Endothelial cell of umbilical vein (primary cell): ENCODE data around the gene CTIF. TPM values are rescaled to one million over a fixed set of nuclear protein-coding genes. Genes with fewer than 3 reads are reported as not detected.

Source experiments
- BruUV-seq: library from RNA; stranded (reverse); fragments of 400-500 nt; replicated peaks from 2 replicates; lab custom pipeline; 2021; lab: Mats Ljungman, UMichigan
- CTCF ChIA-PET: fragments of 300-600, 350-600 bp; sonication (Branson Sonifier 250); formaldehyde crosslinking; loops from one replicate; lab custom pipeline; 2021; ENCODE audit warnings: antibody characterized with exemption, inconsistent platforms; lab: Charles Lee
- POLR2A ChIA-PET: fragments of 300-600, 350-600 bp; sonication (Branson Sonifier 250); formaldehyde crosslinking; loops from one replicate; lab custom pipeline; 2021; ENCODE audit warnings: antibody characterized with exemption, inconsistent platforms; lab: Charles Lee
- DNase-seq: peaks from one replicate; pipeline ENCODE4 v3.0.0-alpha.2; 2011; ENCODE audit warnings: low read depth, low spot score
- FAIRE-seq: peaks from 2 replicates; lab custom pipeline; 2011; peaks lifted over from hg19 to GRCh38; lab: Jason Lieb, UNC
- H2AFZ ChIP-seq: 2 replicates; pipeline ENCODE4 v1.6.0; 2012; ENCODE audit warnings: low read depth, low read length, control low read depth, inconsistent platforms
- H3K27ac ChIP-seq: 2 replicates; pipeline ENCODE4 v1.5.1; 2011; ENCODE audit warnings: low read depth, mild to moderate bottlenecking, control low read depth, low read length, moderate library complexity; ENCODE audit not compliant: insufficient read depth
- H3K27me3 ChIP-seq, 2 experiments: 2 replicates each; pipeline versions ENCODE4 v1.6.0 to v1.6.1; 2011; ENCODE audit warnings: low read length in 2 of 2, mixed read lengths in 1 of 2; ENCODE audit not compliant: control insufficient read depth in 2 of 2, insufficient read depth in 2 of 2
- H3K36me3 ChIP-seq, 2 experiments: 2 replicates in 1 of 2; 3 replicates in 1 of 2; pipeline ENCODE4 v1.5.1; 2011; ENCODE audit warnings: low read length in 2 of 2, mild to moderate bottlenecking in 1 of 2, moderate library complexity in 1 of 2; ENCODE audit not compliant: control insufficient read depth in 2 of 2, insufficient read depth in 2 of 2; ENCODE audit errors: extremely low read depth in 1 of 2
- H3K4me1 ChIP-seq: 3 replicates; pipeline ENCODE4 v1.5.1; 2011; ENCODE audit warnings: mild to moderate bottlenecking, low read length; ENCODE audit not compliant: control insufficient read depth, insufficient read depth; ENCODE audit errors: extremely low read depth
- H3K4me2 ChIP-seq: 2 replicates; pipeline ENCODE4 v1.6.1; 2011; ENCODE audit warnings: low read length, control low read depth, mixed read lengths; ENCODE audit not compliant: insufficient read depth
- H3K4me3 ChIP-seq, 3 experiments: fragments of 200-600 bp in 1 of 3; sonication (generic), shearing (Covaris generic) in 1 of 3; replicated peaks in 1 of 3; 2 replicates each; pipeline ENCODE4 v1.5.1; 2011 to 2016; ENCODE audit warnings: control low read depth in 3 of 3, low read length in 3 of 3, mild to moderate bottlenecking in 2 of 3, inconsistent platforms in 1 of 3, low read depth in 1 of 3, moderate library complexity in 1 of 3; ENCODE audit not compliant: insufficient read depth in 1 of 3
- H3K79me2 ChIP-seq: 2 replicates; pipeline ENCODE4 v1.6.0; 2012; ENCODE audit warnings: low read length, inconsistent platforms; ENCODE audit not compliant: control insufficient read depth, insufficient read depth
- H3K9ac ChIP-seq: replicated peaks from 2 replicates; pipeline ENCODE3; 2011; ENCODE audit warnings: low read length, control low read depth; ENCODE audit not compliant: insufficient read depth; ENCODE audit errors: extremely low read depth
- H3K9me1 ChIP-seq: replicated peaks from 3 replicates; pipeline ENCODE4 v1.6.0; 2011; ENCODE audit warnings: mild to moderate bottlenecking, low read length; ENCODE audit not compliant: control insufficient read depth, insufficient read depth; ENCODE audit errors: extremely low read depth
- H3K9me3 ChIP-seq: replicated peaks from 2 replicates; pipeline ENCODE4 v1.5.1; 2012; ENCODE audit warnings: low read length, inconsistent platforms; ENCODE audit not compliant: control insufficient read depth, insufficient read depth
- H4K20me1 ChIP-seq: replicated peaks from 2 replicates; pipeline ENCODE3; 2011; ENCODE audit warnings: mild to moderate bottlenecking, low read length; ENCODE audit not compliant: control insufficient read depth, insufficient read depth; ENCODE audit errors: extremely low read depth
- EZH2 ChIP-seq: IDR thresholded peaks from 2 replicates; pipeline ENCODE4 v1.6.1; 2012; ENCODE audit warnings: borderline replicate concordance, low read depth, mild to moderate bottlenecking, moderate library complexity, low read length, inconsistent platforms; ENCODE audit not compliant: severe bottlenecking
- FOS ChIP-seq: IDR thresholded peaks from 2 replicates; pipeline ENCODE4 v1.6.1; 2011; ENCODE audit warnings: mild to moderate bottlenecking, low read length, moderate library complexity, borderline replicate concordance; ENCODE audit not compliant: insufficient read depth
- GATA2 ChIP-seq: IDR thresholded peaks from 2 replicates; pipeline ENCODE4 v1.7.0; 2011; ENCODE audit warnings: low read depth, mild to moderate bottlenecking, moderate library complexity, mixed read lengths, low read length; ENCODE audit not compliant: insufficient read length, insufficient read depth
- JUN ChIP-seq: IDR thresholded peaks from 2 replicates; pipeline ENCODE4 v1.6.1; 2011; ENCODE audit warnings: borderline replicate concordance, low read depth; ENCODE audit not compliant: insufficient read length, insufficient read depth
- MYC ChIP-seq: IDR thresholded peaks from one replicate; pipeline ENCODE4 v1.6.1; 2011; ENCODE audit warnings: mild to moderate bottlenecking, low read depth, low read length
- POLR2A ChIP-seq: IDR thresholded peaks from 2 replicates; pipeline ENCODE4 v1.6.1; 2012; ENCODE audit warnings: low read depth, mild to moderate bottlenecking, control low read depth, low read length
- POLR2AphosphoS5 ChIP-seq: IDR thresholded peaks from 2 replicates; pipeline ENCODE4 v1.6.1; 2012; ENCODE audit warnings: low read depth, mild to moderate bottlenecking, control low read depth, low read length, moderate library complexity; ENCODE audit not compliant: insufficient read depth
- dilution Hi-C: fragments of 300-500 bp; cut with MboI; formaldehyde crosslinking; loops from one replicate; pipeline ENCODE4 v1.15.0; 2019; ENCODE audit warnings: low sequenced_read_pairs; ENCODE audit not compliant: extremely low pct_ligation_motif_present
- intact Hi-C: fragments of 100-400 bp; cut with micrococcal nuclease; formaldehyde crosslinking; loops from one replicate; pipeline ENCODE4 v1.10.0; 2022
- polyA plus RNA-seq, 4 experiments: library from polyadenylated mRNA; depleted of rRNA in 3 of 4; stranded (reverse) in 3 of 4; unstranded in 1 of 4; fragments of >200 nt; gene quantifications; 2 replicates each; pipeline versions ENCODE4 v1.2.1 to v1.2.3, GENCODE V29; 2011 to 2012; ENCODE audit warnings: missing spikeins in 1 of 4
- total RNA-seq: library from RNA; stranded (reverse); gene quantifications from 2 replicates; pipeline ENCODE4 v1.2.3, GENCODE V29; 2021
- TF ChIP-seq, protein P1 (sequence below), 2 donors: IDR thresholded peaks; 1 replicate in 1 of 2; 2 replicates in 1 of 2; pipeline ENCODE4 v1.5.1; 2011; ENCODE audit warnings: low read length in 2 of 2, mild to moderate bottlenecking in 2 of 2, moderate library complexity in 2 of 2, control low read depth in 1 of 2, inconsistent platforms in 1 of 2, low read depth in 1 of 2; ENCODE audit not compliant: insufficient read depth in 1 of 2; ENCODE audit errors: extremely low read depth in 1 of 2
- TF ChIP-seq, protein P2 (sequence below): IDR thresholded peaks from 2 replicates; pipeline ENCODE4 v1.6.1; 2011; ENCODE audit not compliant: insufficient read depth, insufficient read length

The CTIF gene
- total and polyA plus RNA-seq, 2 donors (not counting 3 experiments of a cell fraction or from before 2014, with no cell fraction given), result 20.9 to 57.7 TPM

DNA sequence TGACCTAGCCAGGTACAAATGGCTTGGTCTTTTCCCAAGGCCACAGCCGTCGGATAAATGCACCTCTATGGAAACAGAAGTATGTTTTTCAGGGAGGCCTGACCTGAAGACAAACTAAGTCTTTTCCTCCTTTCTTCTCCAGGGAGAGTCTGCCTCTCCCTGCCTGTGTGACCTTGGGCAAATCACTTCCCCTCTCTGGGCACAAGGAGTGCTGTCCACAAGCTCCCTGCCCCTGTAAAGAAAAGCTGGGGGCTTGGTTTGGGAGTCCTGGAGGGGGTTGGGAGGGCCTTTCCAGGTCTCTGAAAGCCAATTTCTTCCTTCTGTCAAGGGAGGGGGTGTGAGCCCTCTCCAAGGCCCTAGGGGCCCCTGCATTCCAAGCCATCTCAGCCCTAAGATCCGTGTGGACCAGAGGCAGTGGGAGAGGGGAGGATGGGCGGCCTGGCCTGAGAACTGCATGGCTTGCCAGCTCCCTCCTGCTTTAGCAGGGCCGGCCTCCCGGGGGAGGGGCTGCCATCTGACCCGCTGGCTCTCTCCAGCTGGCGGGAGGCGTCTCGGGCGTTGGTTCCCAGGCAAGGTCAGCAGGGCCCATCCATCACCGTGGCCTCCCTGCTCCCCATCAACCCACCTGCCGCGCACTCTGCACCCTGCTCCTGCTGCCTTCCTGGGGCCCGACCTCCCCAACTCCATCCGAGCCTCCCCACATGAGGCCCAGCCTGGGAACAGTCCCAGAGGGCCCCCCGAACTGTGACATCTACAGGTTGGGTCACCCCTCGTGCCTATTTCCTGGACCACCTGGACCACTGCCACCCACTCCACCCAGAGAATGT lies 350.5 kb downstream of the CTIF start:
- Histone ChIP-seq H3K36me3 (no peaks in the 10 kb centered on the region), H3K27me3 (no peaks in the 10 kb centered on the region), H3K27ac (no peak overlapping the region), H4K20me1 (no peaks in the 10 kb centered on the region), H3K9me3 (no peaks in the 10 kb centered on the region), H2AFZ (no peak overlapping the region), H3K9me1 (no peaks in the 10 kb centered on the region), H3K4me2 (no peak overlapping the region), H3K9ac (no peak overlapping the region), H3K79me2 (no peaks in the 10 kb centered on the region), H3K4me1 (peaks cover 3% of the 10 kb centered on the region), H3K4me3 (no peak overlapping the region)
- TF ChIP-seq MYC (no peak), FOS (no peak), EZH2 (no peak), POLR2AphosphoS5 (no peak), JUN (no peak), GATA2 (no peak), POLR2A (no peak)
- TF ChIP-seq, protein P1, sequence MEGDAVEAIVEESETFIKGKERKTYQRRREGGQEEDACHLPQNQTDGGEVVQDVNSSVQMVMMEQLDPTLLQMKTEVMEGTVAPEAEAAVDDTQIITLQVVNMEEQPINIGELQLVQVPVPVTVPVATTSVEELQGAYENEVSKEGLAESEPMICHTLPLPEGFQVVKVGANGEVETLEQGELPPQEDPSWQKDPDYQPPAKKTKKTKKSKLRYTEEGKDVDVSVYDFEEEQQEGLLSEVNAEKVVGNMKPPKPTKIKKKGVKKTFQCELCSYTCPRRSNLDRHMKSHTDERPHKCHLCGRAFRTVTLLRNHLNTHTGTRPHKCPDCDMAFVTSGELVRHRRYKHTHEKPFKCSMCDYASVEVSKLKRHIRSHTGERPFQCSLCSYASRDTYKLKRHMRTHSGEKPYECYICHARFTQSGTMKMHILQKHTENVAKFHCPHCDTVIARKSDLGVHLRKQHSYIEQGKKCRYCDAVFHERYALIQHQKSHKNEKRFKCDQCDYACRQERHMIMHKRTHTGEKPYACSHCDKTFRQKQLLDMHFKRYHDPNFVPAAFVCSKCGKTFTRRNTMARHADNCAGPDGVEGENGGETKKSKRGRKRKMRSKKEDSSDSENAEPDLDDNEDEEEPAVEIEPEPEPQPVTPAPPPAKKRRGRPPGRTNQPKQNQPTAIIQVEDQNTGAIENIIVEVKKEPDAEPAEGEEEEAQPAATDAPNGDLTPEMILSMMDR (IDR thresholded peaks at IDR 0.05; ENCODE audit: extremely low read depth in 1 of 2, insufficient read depth in 1 of 2, low read depth in 1 of 2, low read length in 2 of 2), result no peak
- TF ChIP-seq, protein P2, sequence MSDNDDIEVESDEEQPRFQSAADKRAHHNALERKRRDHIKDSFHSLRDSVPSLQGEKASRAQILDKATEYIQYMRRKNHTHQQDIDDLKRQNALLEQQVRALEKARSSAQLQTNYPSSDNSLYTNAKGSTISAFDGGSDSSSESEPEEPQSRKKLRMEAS, result no peak
- dilution Hi-C loops, result no loop called here
- intact Hi-C loops, result no loop called here
- CTCF ChIA-PET, result no interaction called here
- POLR2A ChIA-PET, result no interaction called here
- BruUV-seq, result no TSS peak
- FAIRE-seq (no peak), DNase-seq (no peak)
